Heart left ventricle (tissue), 13 donors: ENCODE data around the gene RPL6.

Experiments used
- POLR2A ChIP-seq, 2 donors: fragments of 450-650 bp; IDR thresholded peaks; one replicate each; pipeline ENCODE4 v1.6.1; 2017; ENCODE audit warnings: antibody characterized with exemption in 2 of 2, mild to moderate bottlenecking in 2 of 2, moderate library complexity in 2 of 2
- TF ChIP-seq, protein P1 (sequence below), 12 donors: fragments of 200-600 bp; sonication (generic) in 4 of 12; IDR thresholded peaks; one replicate each; pipeline versions ENCODE4 v1.5.0 to v1.8.0; 2018 to 2022; ENCODE audit warnings: antibody characterized with exemption in 12 of 12, mild to moderate bottlenecking in 5 of 12
- donor health status: ischemic (EF 13 %, LVEDD 7.1; RV severe dilation, severe dysfunction).
- donor health status: DM: no; HTN: yes; CAD: no.
- donor health status: DM: no; HTN: no; CAD: no.
- donor health status: ischemic (EF 25% LVEDD 6.9; RV normal size, moderate dysfunction).
- donor health status: ischemic (EF 25% LVEDD 5.7; RV mildly dilated, moderate dysfunction).
- donor health status: ischemic (EF 35%, LVEDD 5.7; RV mildly dilated, moderate dysfunction).
- donor health status: nonischemic (EF 11% LVEDD 7.7; RV severe dilation, severe dysfunction).
- donor health status: DM: yes; HTN: yes; CAD: no.
- donor health status: PGD.
- donor health status: ischemic (EF 29% LVEDD 5.4; RV normal size, mild dysfunction).
- donor health status: nonischemic (EF 23%, LVEDD 6.1; RV moderate dilation, normal function).

DNA sequence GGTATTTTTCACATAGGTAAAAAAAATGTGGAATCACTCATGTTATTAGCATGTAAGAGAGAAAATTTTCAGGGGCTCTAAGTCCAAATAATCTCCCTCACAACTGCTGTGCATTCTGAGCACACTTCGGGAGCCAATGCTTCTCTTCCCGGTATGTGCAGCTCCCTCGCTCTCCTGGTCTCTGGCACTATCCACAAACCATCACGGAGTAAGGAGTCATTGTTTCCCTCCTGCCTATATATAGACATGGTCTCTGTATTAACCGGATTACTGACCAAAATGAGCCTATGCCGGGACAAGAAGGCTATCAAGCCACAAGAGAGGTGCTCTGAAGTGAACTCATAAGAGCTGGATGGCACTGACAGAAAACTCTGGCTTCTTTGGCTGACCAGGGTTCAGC, 40.5 kb downstream of the RPL6 start:
- TF ChIP-seq, protein P1, sequence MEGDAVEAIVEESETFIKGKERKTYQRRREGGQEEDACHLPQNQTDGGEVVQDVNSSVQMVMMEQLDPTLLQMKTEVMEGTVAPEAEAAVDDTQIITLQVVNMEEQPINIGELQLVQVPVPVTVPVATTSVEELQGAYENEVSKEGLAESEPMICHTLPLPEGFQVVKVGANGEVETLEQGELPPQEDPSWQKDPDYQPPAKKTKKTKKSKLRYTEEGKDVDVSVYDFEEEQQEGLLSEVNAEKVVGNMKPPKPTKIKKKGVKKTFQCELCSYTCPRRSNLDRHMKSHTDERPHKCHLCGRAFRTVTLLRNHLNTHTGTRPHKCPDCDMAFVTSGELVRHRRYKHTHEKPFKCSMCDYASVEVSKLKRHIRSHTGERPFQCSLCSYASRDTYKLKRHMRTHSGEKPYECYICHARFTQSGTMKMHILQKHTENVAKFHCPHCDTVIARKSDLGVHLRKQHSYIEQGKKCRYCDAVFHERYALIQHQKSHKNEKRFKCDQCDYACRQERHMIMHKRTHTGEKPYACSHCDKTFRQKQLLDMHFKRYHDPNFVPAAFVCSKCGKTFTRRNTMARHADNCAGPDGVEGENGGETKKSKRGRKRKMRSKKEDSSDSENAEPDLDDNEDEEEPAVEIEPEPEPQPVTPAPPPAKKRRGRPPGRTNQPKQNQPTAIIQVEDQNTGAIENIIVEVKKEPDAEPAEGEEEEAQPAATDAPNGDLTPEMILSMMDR (IDR thresholded peaks at IDR 0.05) = no peak
- no peak for TF ChIP-seq POLR2A (IDR thresholded peaks at IDR 0.05)
